H1 (cell line): ENCODE results near the gene WEE2. TPM values are rescaled to one million over a fixed set of nuclear protein-coding genes. Genes with fewer than 3 reads are reported as not detected.
"Not testable (repeated sequence)": the region's sequence is repeated elsewhere in the genome, so short reads cannot be mapped to it uniquely, and the experiment has no call there.

Experiments used
- CTCF ChIA-PET: fragments of 300-600 bp; sonication (Branson Sonifier 250); formaldehyde crosslinking; loops from one replicate; lab custom pipeline; 2021; ENCODE audit not compliant: partially characterized antibody; lab: Charles Lee
- POLR2A ChIA-PET: fragments of 300-600 bp; sonication (Branson Sonifier 250); formaldehyde crosslinking; loops from one replicate; lab custom pipeline; 2021; ENCODE audit warnings: inconsistent platforms; ENCODE audit not compliant: partially characterized antibody; lab: Charles Lee
- DNase-seq, 2 experiments: peaks; one replicate each; pipeline versions ENCODE4 v3.0.0 to v3.0.0-alpha.2; 2010 to 2022; ENCODE audit warnings: low spot score in 2 of 2, low read depth in 1 of 2, mixed read lengths in 1 of 2
- FAIRE-seq: peaks from 2 replicates; lab custom pipeline; 2011; peaks lifted over from hg19 to GRCh38; lab: Jason Lieb, UNC
- H2AFZ ChIP-seq: 2 replicates; pipeline ENCODE4 v1.8.1; 2012; ENCODE audit warnings: low read length, inconsistent platforms
- H2AK5ac ChIP-seq: 2 replicates; pipeline ENCODE4 v1.6.1; 2013; ENCODE audit warnings: low read depth, low read length
- H2BK120ac ChIP-seq: replicated peaks from 2 replicates; pipeline ENCODE3; 2013; ENCODE audit warnings: low read depth, low read length, inconsistent platforms
- H2BK12ac ChIP-seq: 2 replicates; pipeline ENCODE4 v1.6.1; 2013; ENCODE audit warnings: low read depth, low read length
- H2BK15ac ChIP-seq: 2 replicates; pipeline ENCODE4 v1.6.1; 2013; ENCODE audit warnings: low read length
- H2BK20ac ChIP-seq: 2 replicates; pipeline ENCODE4 v1.6.1; 2013; ENCODE audit warnings: low read length
- H2BK5ac ChIP-seq: 2 replicates; pipeline ENCODE4 v1.6.1; 2013; ENCODE audit warnings: low read depth, low read length
- H3K14ac ChIP-seq: 2 replicates; pipeline ENCODE4 v1.6.1; 2013; ENCODE audit warnings: inconsistent platforms; ENCODE audit not compliant: insufficient read length
- H3K18ac ChIP-seq: 2 replicates; pipeline ENCODE4 v1.6.1; 2013; ENCODE audit warnings: low read length; ENCODE audit errors: extremely low read depth
- H3K23ac ChIP-seq: 2 replicates; pipeline ENCODE4 v1.6.1; 2013; ENCODE audit warnings: inconsistent platforms; ENCODE audit not compliant: insufficient read length
- H3K23me2 ChIP-seq: 2 replicates; pipeline ENCODE4 v1.6.1; 2013; ENCODE audit warnings: low read depth, low read length
- H3K27ac ChIP-seq: 2 replicates; pipeline ENCODE4 v1.6.1; 2011; ENCODE audit warnings: low read depth, low read length, inconsistent platforms
- H3K27me3 ChIP-seq, 4 experiments: replicated peaks in 1 of 4; 1 replicate in 1 of 4; 2 replicates in 3 of 4; pipeline versions ENCODE4 v1.6.1 to v1.8.1; 2011 to 2013; ENCODE audit warnings: low read length in 3 of 4, mild to moderate bottlenecking in 3 of 4, inconsistent platforms in 2 of 4, mixed read lengths in 2 of 4, moderate library complexity in 1 of 4; ENCODE audit not compliant: control insufficient read depth in 3 of 4, insufficient read depth in 3 of 4; ENCODE audit errors: extremely low read depth in 1 of 4
- H3K36me3 ChIP-seq, 4 experiments: 2 replicates each; pipeline versions ENCODE4 v1.6.1 to v1.8.1; 2011 to 2013; ENCODE audit warnings: mild to moderate bottlenecking in 4 of 4, low read length in 3 of 4, moderate library complexity in 2 of 4, control low read depth in 1 of 4, inconsistent platforms in 1 of 4; ENCODE audit not compliant: insufficient read depth in 4 of 4, control insufficient read depth in 2 of 4
- H3K4ac ChIP-seq: replicated peaks from 2 replicates; pipeline ENCODE3; 2013; ENCODE audit warnings: low read length, low read depth, mixed read lengths, inconsistent platforms; ENCODE audit not compliant: insufficient read length
- H3K4me1 ChIP-seq, 4 experiments: replicated peaks in 1 of 4; 1 replicate in 1 of 4; 2 replicates in 3 of 4; pipeline versions ENCODE4 v1.6.1 to v1.8.1; 2011 to 2013; ENCODE audit warnings: low read length in 3 of 4, inconsistent platforms in 2 of 4, mixed read lengths in 1 of 4; ENCODE audit not compliant: insufficient read depth in 4 of 4, control insufficient read depth in 3 of 4
- H3K4me2 ChIP-seq, 2 experiments: 2 replicates each; pipeline versions ENCODE4 v1.6.1 to v1.8.1; 2011 to 2013; ENCODE audit warnings: low read depth in 2 of 2, low read length in 2 of 2, control low read depth in 1 of 2, inconsistent platforms in 1 of 2, mild to moderate bottlenecking in 1 of 2; ENCODE audit not compliant: insufficient read depth in 1 of 2
- H3K4me3 ChIP-seq, 4 experiments: fragments of 200-600, 300-600 bp in 1 of 4; sonication (generic), shearing (Covaris generic), sonication (Bioruptor Twin) in 1 of 4; 2 replicates each; pipeline versions ENCODE4 v1.5.1 to v1.8.1; 2011 to 2016; ENCODE audit warnings: low read length in 4 of 4, low read depth in 3 of 4, control low read depth in 2 of 4, inconsistent platforms in 2 of 4, mild to moderate bottlenecking in 2 of 4, mixed read lengths in 1 of 4, moderate library complexity in 1 of 4; ENCODE audit not compliant: insufficient read depth in 2 of 4; ENCODE audit errors: extremely low read depth in 1 of 4
- H3K56ac ChIP-seq: replicated peaks from 2 replicates; pipeline ENCODE3; 2013; ENCODE audit warnings: low read depth, mild to moderate bottlenecking, mixed read lengths, low read length, inconsistent platforms; ENCODE audit not compliant: insufficient read length
- H3K79me1 ChIP-seq: 2 replicates; pipeline ENCODE4 v1.6.1; 2013; ENCODE audit warnings: low read depth, low read length, control low read depth
- H3K79me2 ChIP-seq, 2 experiments: 2 replicates each; pipeline versions ENCODE4 v1.6.1 to v1.8.1; 2012 to 2013; ENCODE audit warnings: low read length in 2 of 2, mild to moderate bottlenecking in 2 of 2, inconsistent platforms in 1 of 2; ENCODE audit not compliant: insufficient read depth in 2 of 2, control insufficient read depth in 1 of 2
- H3K9ac ChIP-seq, 4 experiments: replicated peaks in 1 of 4; 1 replicate in 1 of 4; 2 replicates in 3 of 4; pipeline versions ENCODE4 v1.6.1 to v1.8.1; 2011 to 2013; ENCODE audit warnings: low read depth in 3 of 4, low read length in 3 of 4, control low read depth in 2 of 4, mild to moderate bottlenecking in 2 of 4, moderate library complexity in 2 of 4, inconsistent platforms in 1 of 4; ENCODE audit errors: extremely low read depth in 1 of 4
- H3K9me3 ChIP-seq, 2 experiments: 2 replicates each; pipeline versions ENCODE4 v1.6.1 to v1.8.1; 2012 to 2013; ENCODE audit warnings: mild to moderate bottlenecking in 2 of 2, moderate library complexity in 2 of 2, control low read depth in 1 of 2, inconsistent platforms in 1 of 2, low read depth in 1 of 2, low read length in 1 of 2, mixed read lengths in 1 of 2; ENCODE audit not compliant: insufficient read depth in 2 of 2
- H4K20me1 ChIP-seq, 2 experiments: replicated peaks in 1 of 2; 2 replicates each; pipeline versions ENCODE3 to v1.8.1; 2011 to 2013; ENCODE audit warnings: inconsistent platforms in 2 of 2, low read length in 2 of 2, mild to moderate bottlenecking in 1 of 2; ENCODE audit not compliant: insufficient read depth in 2 of 2, control insufficient read depth in 1 of 2
- H4K5ac ChIP-seq: 2 replicates; pipeline ENCODE4 v1.6.1; 2013; ENCODE audit warnings: low read length, low read depth, mixed read lengths, inconsistent platforms; ENCODE audit not compliant: insufficient read length
- H4K8ac ChIP-seq: 2 replicates; pipeline ENCODE4 v1.8.0; 2013; ENCODE audit warnings: mild to moderate bottlenecking, moderate library complexity, low read length, inconsistent platforms; ENCODE audit not compliant: insufficient read depth; ENCODE audit errors: extremely low read depth
- H4K91ac ChIP-seq: replicated peaks from 2 replicates; pipeline ENCODE3; 2013; ENCODE audit warnings: low read length, mixed read lengths, inconsistent platforms; ENCODE audit not compliant: insufficient read length
- WGBS, 2 experiments: shearing (Covaris generic) in 1 of 2; methylation state at CpG; one replicate each; pipeline versions ENCODE4 v1.1.6 to v1.1.7; 2013 to 2015; ENCODE audit warnings: low lambda C conversion rate in 2 of 2, mixed read lengths in 2 of 2, inconsistent platforms in 1 of 2, low coverage in 1 of 2, missing lambda C conversion rate in 1 of 2; ENCODE audit not compliant: insufficient replicate concordance in 2 of 2, insufficient coverage in 1 of 2, insufficient read length in 1 of 2; ENCODE audit errors: extremely low coverage in 1 of 2, missing lambda C conversion rate in 1 of 2; 5-methylcytosine and 5-hydroxymethylcytosine counted together
- polyA plus RNA-seq, 7 experiments: library from polyadenylated mRNA; depleted of rRNA in 3 of 7; stranded (reverse) in 5 of 7; unstranded in 2 of 7; fragments of >200 nt in 5 of 7; fragments of 200-250 nt in 2 of 7; gene quantifications; 1 replicate in 5 of 7; 2 replicates in 1 of 7; 4 replicates in 1 of 7; pipeline versions ENCODE4 v1.2.1 to v1.2.3, GENCODE V29; 2011 to 2013; ENCODE audit warnings: missing spikeins in 2 of 7, mixed read lengths in 2 of 7
- total RNA-seq: library from RNA; stranded (reverse); fragmentation: NEBNext Ultra II Directional; extraction: Animal tissue kit (Norgen Biotek cat#: 25700); gene quantifications from 2 replicates; pipeline ENCODE4 v1.2.1, GENCODE V29; 2021

The WEE2 gene
- total and polyA plus RNA-seq, 2 of the 8 experiments (the other 6 are each of a cell fraction or from before 2014, with no cell fraction given): 0.02 TPM; not detected in 1

GRCh38 chr7:141751904-141752303, 43.8 kb downstream of the WEE2 start:
- H3K4me3 ChIP-seq: peak overlapping the region in 1 of 4 experiments; percentile 12; a peak in 1 of 8 replicates
- H3K36me3 ChIP-seq: peaks cover 16 to 77% (median 50%) of the 10 kb centered on the region in 4 experiments
- H3K4me1 ChIP-seq, POLR2A ChIA-PET, H3K23ac ChIP-seq, H2BK12ac ChIP-seq, H3K27ac ChIP-seq, H3K9ac ChIP-seq, DNase-seq, H3K4me2 ChIP-seq, H3K4ac ChIP-seq, H2AFZ ChIP-seq, CTCF ChIA-PET, FAIRE-seq, H3K23me2 ChIP-seq, H3K18ac ChIP-seq, H3K56ac ChIP-seq, H3K79me2 ChIP-seq, H4K20me1 ChIP-seq, H2BK15ac ChIP-seq, H4K5ac ChIP-seq, H2BK120ac ChIP-seq, H4K91ac ChIP-seq, H2BK5ac ChIP-seq, H3K14ac ChIP-seq, H2BK20ac ChIP-seq, H4K8ac ChIP-seq, H2AK5ac ChIP-seq, H3K79me1 ChIP-seq, H3K27me3 ChIP-seq: not testable (repeated sequence)
- 96% methylated on average over 10 of the region's 10 CpGs; no CpG with 5 or more reads in 1 of the 2 experiments for WGBS, 2 experiments
- peaks cover 23 to 26% of the 10 kb centered on the region in 2 experiments for H3K9me3 ChIP-seq
